Mucosa of descending colon (tissue), 3 donors: ENCODE measurements around the gene DEFB131B. TPM values are rescaled to one million over a fixed set of nuclear protein-coding genes. Genes with fewer than 3 reads are reported as not detected.
"Not testable (repeated sequence)": the region's sequence is repeated elsewhere in the genome, so short reads cannot be mapped to it uniquely, and the experiment has no call there.

Experiments
- ATAC-seq: fragments of 200-7000 bp; cut with Tn5 transposase; one replicate; pipeline ENCODE4 v1.9.1; 2020; ENCODE audit warnings: mild to moderate bottlenecking, moderate library complexity
- DNase-seq, 3 donors: peaks; one replicate each; pipeline ENCODE4 v3.0.0-alpha.2; 2020
- H3K36me3 ChIP-seq: fragments of 200-600 bp; one replicate; pipeline ENCODE4 v1.8.0; 2021; ENCODE audit warnings: low read depth, mild to moderate bottlenecking
- H3K4me1 ChIP-seq: fragments of 200-600 bp; one replicate; pipeline ENCODE4 v1.8.0; 2021; ENCODE audit warnings: low read depth, mild to moderate bottlenecking
- H3K4me3 ChIP-seq: fragments of 200-600 bp; one replicate; pipeline ENCODE4 v1.8.0; 2021; ENCODE audit warnings: mild to moderate bottlenecking
- H3K9me3 ChIP-seq: fragments of 200-600 bp; one replicate; pipeline ENCODE4 v1.8.0; 2021; ENCODE audit warnings: mild to moderate bottlenecking
- CTCF ChIP-seq: fragments of 200-600 bp; IDR thresholded peaks from one replicate; pipeline ENCODE4 v1.8.0; 2022; ENCODE audit warnings: antibody characterized with exemption, mild to moderate bottlenecking
- intact Hi-C, 2 donors: fragments of 100-400 bp; cut with DNase I in 1 of 2; cut with micrococcal nuclease in 1 of 2; formaldehyde crosslinking; loops; one replicate each; pipeline versions ENCODE4 v1.11.0 to v1.11.1; 2022; cut with DNase I, micrococcal nuclease
- total RNA-seq, 3 donors: library from RNA; stranded (reverse); fragmentation: NEBNext Ultra II Directional in 2 of 3; extraction: Animal tissue kit (Norgen Biotek cat#: 25700) in 2 of 3; gene quantifications; one replicate each; pipeline versions ENCODE4 v1.2.1 to v1.2.4, GENCODE V29; 2021 to 2023
- donor health status: DM: no; HTN: no; CAD: no; lungs with moderate emphysema.
- donor health status: DM: no; HTN: no; CAD: no.
- donor health status: DM: no; HTN: yes; CAD: no.

The DEFB131B gene
- total RNA-seq, 3 donors from 2014 or later = not detected

- ATAC-seq, H3K36me3 ChIP-seq, DNase-seq, H3K4me3 ChIP-seq, H3K4me1 ChIP-seq, intact Hi-C loops, H3K9me3 ChIP-seq: not testable (repeated sequence)
Measured at GRCh38 chr11:71876262-71876661, 2.0 kb upstream of the DEFB131B start.

GRCh38 chr11:71885806-71886205 is 7.6 kb downstream of the DEFB131B start:
- intact Hi-C loops, H3K4me3 ChIP-seq, ATAC-seq, H3K4me1 ChIP-seq, DNase-seq, H3K36me3 ChIP-seq, H3K9me3 ChIP-seq: not testable (repeated sequence)

GRCh38 chr11:71888335-71889010 is 10.2 kb downstream of the DEFB131B start:
- intact Hi-C loops, ATAC-seq, H3K4me1 ChIP-seq, H3K9me3 ChIP-seq, H3K4me3 ChIP-seq, H3K36me3 ChIP-seq, DNase-seq: not testable (repeated sequence)

GRCh38 chr11:71889181-71889872 is 11.1 kb downstream of the DEFB131B start:
- H3K36me3 ChIP-seq, H3K4me3 ChIP-seq, H3K9me3 ChIP-seq, H3K4me1 ChIP-seq, intact Hi-C loops, DNase-seq, ATAC-seq: not testable (repeated sequence)

- Histone ChIP-seq H3K9me3 (no peaks in the 10 kb centered on the region), H3K4me1 (no peaks in the 10 kb centered on the region), H3K36me3 (no peaks in the 10 kb centered on the region), H3K4me3 (no peak overlapping the region)
- ATAC-seq (no peak), DNase-seq (no peak)
- intact Hi-C loops = no loop called here
- no peak for TF ChIP-seq CTCF
Measured at GRCh38 chr11:71895961-71896360, 17.7 kb downstream of the DEFB131B start.

GRCh38 chr11:71901137-71901536 is 22.9 kb downstream of the DEFB131B start:
- H3K4me1 ChIP-seq, H3K9me3 ChIP-seq, H3K4me3 ChIP-seq, DNase-seq, ATAC-seq, intact Hi-C loops, H3K36me3 ChIP-seq: not testable (repeated sequence)

- intact Hi-C loops = no loop called here
- Histone ChIP-seq H3K4me1 (no peaks in the 10 kb centered on the region), H3K4me3 (no peak overlapping the region), H3K36me3 (no peaks in the 10 kb centered on the region), H3K9me3 (no peaks in the 10 kb centered on the region)
- no peak for DNase-seq
- no peak for TF ChIP-seq CTCF
- ATAC-seq = no peak
Measured at GRCh38 chr11:71908218-71908617, 30.0 kb downstream of the DEFB131B start.

GRCh38 chr11:71910775-71911174 is 32.5 kb downstream of the DEFB131B start:
- H3K4me3 ChIP-seq, H3K4me1 ChIP-seq, H3K9me3 ChIP-seq, ATAC-seq, H3K36me3 ChIP-seq, intact Hi-C loops, DNase-seq: not testable (repeated sequence)

- intact Hi-C loops, H3K9me3 ChIP-seq, H3K4me1 ChIP-seq, H3K4me3 ChIP-seq, DNase-seq, H3K36me3 ChIP-seq, ATAC-seq: not testable (repeated sequence)
Measured at GRCh38 chr11:71911321-71911985, 33.2 kb downstream of the DEFB131B start.

- H3K4me3 ChIP-seq, ATAC-seq, DNase-seq, intact Hi-C loops, H3K4me1 ChIP-seq, H3K36me3 ChIP-seq, H3K9me3 ChIP-seq: not testable (repeated sequence)
Measured at GRCh38 chr11:71911986-71912340, 33.7 kb downstream of the DEFB131B start.
